GM21367 (cell line): ENCODE results near the gene KDM4F.

Experiments used
- ATAC-seq: cut with Tn5 transposase; IDR thresholded peaks from one replicate; pipeline ENCODE4 v1.9.1; 2021; ENCODE audit not compliant: unreplicated experiment

Gene KDM4F

DNA sequence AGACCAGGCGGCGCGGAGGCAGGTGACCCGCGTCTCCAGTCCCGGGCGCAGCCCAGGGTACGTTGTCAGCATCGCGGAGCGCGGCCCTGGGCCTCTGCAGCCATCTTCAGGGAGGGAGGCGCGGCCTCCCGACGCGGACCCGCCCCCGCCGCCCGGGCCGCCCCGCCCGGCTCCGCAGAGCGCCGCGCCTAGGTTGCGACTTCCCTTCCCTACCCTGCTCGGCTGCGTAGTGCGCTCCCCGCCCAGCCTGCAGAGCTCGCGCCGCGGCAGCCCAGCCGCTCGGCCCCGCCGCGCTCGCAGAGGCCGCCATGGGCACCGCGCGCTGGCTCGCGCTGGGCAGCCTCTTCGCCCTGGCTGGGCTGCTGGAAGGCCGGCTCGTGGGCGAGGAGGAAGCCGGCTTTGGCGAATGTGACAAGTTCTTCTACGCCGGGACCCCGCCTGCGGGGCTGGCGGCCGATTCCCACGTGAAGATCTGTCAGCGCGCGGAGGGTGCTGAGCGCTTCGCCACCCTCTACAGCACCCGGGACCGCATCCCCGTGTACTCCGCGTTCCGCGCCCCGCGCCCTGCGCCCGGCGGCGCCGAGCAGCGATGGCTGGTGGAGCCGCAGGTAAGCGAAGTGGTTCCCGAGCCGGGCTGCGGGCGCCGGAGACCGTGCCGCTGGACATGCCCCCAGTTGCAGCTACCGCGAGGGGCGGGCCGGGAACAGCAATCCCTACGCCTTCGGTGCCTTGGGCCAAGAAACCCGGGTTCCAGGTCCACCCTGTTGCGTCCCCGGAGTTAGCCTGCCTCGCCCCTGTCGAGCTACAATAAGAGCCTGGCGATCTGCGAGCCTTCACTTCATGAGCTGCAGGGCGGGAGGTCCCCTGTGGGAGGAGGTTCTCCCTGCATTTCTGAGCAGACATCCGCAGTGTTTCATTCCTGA is 40.7 kb downstream of the KDM4F start, which contains the start of gene ENDOD1:
Gene ENDOD1 (plus strand): TSS at position 227 of the 923 bp plus-strand sequence. CDS start 82 bp downstream, at position 309.
- ATAC-seq: peak; percentile 84

DNA sequence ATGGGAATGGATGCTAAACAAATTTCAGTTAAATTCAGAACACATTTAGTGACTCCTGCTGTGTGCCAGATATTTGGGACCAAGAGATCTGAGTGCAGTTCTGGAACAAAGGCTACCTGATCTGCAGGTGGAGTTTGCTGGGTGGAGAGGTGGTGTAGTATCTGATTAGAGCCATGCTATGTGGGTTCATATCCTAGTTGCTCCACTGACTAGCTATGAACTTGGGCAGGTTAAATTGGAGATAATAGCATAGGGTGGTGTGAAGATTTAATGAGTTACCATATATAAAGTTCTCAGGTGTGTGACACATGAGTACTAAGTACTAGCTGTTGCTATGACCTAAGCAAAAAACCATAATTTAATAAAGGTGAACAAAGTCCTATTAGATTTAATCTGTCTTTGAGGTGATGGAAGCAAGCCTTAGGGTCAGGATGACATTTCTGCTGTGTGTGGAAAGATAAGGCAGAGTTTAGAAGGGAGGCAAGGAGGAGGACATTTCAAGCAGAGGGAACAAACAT is 42.5 kb downstream of the KDM4F start:
- no peak for ATAC-seq

DNA sequence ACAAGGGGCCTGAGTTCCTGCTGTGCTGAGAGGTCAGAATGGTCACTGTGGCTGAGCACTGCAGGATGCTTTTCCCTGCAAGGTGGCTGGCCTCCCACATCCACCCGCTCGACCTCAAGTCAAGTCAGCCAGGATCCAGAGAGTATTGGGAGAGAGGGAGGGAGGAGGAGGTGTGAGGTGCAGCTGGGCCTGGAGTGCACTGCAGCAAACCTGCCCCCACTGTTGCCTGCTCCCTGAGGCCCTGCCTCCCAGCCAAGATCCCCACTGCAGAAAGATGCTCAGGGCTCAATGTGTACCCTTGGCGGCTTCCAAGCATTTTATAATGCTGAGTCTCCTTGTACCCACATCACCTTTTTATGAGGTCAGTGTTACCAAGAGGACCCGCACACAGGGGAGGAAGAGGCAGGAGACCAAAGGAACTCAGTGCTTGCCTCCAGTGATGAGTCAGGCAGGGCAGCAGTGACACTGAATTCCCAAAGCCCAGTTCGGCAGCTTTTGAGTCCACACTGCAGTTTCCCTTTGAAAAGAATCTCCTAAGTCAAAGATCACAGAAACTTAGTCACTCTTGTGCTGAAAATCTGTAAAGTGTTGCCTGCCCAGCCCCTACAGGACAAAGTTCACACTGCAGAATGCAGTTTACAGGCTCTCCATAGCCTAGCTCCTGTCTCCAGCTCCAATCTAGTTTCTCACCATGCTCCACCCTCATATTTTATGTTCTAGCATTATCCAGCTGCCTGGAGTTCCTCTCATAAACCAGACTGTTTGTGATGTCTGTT is 43.5 kb downstream of the KDM4F start:
- no peak for ATAC-seq

GRCh38 chr11:95093548-95093947 is 44.3 kb downstream of the KDM4F start:
- ATAC-seq: no peak

GRCh38 chr11:95095858-95096587 is 46.8 kb downstream of the KDM4F start:
- peak; percentile 78 for ATAC-seq

DNA sequence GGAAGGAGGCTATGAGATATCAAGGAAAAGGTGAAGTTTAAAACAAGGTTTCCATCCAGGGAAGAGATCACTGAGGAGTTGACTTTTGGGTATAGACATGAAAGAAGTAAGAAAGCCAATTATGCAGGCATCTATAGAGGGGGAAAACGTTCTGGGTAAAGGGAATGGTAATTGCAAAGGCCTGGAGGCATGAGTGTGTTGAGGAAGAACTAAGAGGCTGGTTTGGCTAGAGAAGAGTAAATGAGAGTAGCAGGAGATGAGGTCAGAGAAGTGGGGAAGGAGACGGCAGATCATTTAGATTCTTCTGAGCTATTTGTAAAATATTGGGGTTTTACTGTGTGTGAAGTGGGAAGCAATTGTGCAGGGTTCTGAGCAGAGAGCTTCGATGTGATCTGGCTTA is 48.0 kb downstream of the KDM4F start:
- no peak for ATAC-seq

DNA sequence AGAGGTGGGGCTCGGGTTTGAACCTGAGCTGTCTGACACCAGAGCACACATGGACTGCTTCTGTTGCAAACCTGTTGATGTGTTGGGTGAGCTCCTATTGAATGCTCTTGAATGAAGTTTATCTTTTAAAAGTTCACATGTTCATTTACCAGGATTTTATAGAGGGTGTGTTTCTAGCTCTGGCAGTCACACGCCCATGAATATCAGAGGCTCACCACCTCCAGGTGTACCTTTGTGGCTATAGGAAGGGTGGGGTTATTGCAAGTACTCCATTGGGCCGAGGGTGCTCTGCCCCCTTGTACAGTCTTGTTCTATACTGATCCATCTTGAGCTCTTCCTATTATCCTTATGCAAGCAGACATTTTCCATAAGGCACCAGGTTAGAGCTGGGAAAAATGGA is 49.6 kb downstream of the KDM4F start:
- ATAC-seq: no peak

- ATAC-seq: no peak
These were observed 51.0 kb downstream of the KDM4F start for GRCh38 chr11:95100191-95100648.
